C1 segment of cervical spinal cord (tissue), 14 donors: ENCODE results near the gene KLF5.
A peak's percentile ranks its signal among the peaks of the same experiment; 100 is the strongest.

Experiments
- DNase-seq, 14 donors: peaks; one replicate each; lab custom pipeline; 2025; lab: John Stamatoyannopoulos, UW

KLF5 gene

DNA sequence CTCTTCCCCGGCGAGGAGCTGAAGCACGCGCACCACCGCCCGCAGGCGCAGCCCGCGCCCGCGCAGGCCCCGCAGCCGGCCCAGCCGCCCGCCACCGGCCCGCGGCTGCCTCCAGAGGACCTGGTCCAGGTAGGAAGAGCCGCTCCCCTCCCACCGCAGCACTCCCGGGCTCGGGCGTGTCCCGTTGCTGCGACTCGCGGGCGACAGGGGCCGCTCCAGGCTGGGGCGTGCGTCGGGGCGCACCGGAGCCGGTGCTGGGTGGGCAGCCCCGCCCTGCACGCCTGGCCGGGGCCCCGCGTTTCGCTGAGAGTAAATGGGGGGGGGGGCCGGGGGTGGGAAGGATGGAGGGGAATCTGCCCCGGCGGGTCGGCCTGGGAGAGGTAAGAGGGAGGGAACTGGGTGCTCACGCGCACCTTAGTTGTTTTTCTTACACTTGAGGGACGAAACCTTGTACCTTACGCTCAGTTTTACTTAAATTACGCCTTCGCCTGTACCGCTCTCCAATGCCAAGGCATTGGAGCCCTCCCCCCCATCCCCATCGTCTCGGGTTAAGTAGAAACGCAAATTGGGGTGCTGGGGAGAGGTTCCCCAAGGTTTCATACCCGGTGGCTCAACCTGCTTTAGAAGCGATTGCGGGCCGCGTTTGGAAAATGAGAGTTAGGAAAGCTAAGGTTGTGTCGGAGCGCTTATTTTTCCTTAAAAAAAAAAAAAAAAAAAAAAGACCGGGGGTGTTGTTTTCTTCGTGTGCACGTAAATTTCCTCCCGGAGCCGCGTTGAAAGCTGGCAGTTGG lies 850 bp downstream of the KLF5 start:
- peak in 3 of 14 donors; percentile 6 to 43 (median 11) for DNase-seq

DNA sequence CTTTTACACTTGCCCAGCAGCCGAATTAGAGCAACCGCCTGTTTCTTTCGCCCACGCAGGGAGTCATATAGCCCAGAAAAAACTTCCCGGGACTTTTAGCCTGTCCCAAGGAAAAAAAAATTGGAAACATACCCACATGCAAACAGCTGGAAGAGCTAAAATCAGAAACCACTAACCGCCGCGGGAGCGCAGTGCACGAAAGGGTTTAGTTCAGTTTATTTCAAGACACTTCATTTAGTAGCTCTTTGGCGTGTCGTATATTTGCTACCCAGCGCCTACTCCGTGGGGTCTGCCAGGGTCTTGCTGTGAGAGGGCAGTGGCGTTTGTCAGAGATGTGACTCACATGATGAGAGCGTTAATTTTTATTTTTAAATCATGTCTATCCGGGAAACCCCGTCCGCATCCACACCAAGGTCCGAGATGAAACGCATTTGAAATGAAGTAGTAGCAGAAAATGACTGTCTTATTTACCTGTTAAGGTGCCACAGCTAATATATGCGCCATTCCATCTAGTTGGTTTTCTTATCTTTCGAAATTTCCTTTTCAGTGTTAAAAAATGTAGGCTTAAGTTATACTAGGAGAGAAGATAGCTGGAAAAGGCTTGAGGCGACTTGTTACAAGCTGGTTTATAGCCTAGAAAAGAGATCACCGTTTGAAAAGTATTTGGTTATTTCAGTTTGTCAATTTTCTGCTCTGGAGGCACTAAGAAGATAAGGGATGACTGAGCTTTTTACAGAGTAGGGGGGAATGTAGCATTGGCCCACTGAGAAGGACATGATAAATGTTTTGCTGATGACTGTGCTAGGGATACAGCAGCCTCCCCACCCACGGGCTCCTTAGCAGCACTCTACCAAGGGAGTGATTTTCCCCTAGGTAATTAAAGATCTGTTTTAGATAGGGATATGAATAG lies 1.7 kb downstream of the KLF5 start:
- no peak for DNase-seq

DNA sequence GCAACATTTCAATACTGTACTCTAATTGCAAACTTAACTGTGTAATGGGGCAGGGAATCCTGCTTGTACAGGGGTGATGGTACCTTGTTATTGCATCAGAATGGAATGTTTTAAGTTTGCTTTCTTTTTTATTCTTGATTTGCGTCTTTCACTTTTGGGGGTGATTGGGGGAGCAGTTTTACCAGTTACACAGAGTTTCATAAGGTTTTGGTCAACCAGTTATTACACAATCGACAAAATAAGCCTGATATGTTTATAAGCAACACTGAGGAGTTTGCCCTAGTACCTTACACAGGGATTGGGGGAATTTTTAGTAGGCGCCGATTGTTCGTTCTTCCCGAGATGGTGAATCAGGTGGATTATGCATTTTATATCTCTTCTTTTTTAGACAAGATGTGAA lies 2.7 kb downstream of the KLF5 start:
- DNase-seq, result no peak

DNA sequence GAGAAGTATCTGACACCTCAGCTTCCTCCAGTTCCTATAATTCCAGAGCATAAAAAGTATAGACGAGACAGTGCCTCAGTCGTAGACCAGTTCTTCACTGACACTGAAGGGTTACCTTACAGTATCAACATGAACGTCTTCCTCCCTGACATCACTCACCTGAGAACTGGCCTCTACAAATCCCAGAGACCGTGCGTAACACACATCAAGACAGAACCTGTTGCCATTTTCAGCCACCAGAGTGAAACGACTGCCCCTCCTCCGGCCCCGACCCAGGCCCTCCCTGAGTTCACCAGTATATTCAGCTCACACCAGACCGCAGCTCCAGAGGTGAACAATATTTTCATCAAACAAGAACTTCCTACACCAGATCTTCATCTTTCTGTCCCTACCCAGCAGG lies 3.1 kb downstream of the KLF5 start:
- DNase-seq, result no peak

DNA sequence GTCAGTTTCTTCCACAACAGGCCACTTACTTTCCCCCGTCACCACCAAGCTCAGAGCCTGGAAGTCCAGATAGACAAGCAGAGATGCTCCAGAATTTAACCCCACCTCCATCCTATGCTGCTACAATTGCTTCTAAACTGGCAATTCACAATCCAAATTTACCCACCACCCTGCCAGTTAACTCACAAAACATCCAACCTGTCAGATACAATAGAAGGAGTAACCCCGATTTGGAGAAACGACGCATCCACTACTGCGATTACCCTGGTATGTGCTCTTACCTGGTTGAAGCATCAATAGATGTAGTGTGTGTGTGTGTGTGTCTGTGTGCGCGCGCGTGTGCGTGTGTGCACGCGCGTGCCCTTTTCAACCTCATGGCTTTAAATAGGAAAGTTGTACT lies 3.7 kb downstream of the KLF5 start:
- no peak for DNase-seq

DNA sequence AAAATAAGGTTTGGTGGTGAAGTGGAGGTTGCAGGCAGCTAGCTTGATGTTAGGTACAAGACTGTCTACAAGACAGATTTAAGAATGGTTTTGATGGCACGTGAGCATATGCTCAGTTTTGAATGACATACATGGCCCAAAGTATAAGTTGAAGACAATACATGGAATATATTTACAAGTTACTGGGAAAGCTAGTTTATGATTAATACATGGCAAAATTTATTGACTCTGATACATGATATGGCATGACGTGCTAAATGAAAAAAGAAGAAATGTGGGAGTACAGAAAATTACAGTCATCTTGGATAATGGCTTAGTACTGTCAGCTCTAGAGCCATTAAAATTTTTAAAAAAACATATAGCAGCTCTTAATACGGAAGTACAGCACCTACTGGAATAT lies 4.4 kb downstream of the KLF5 start:
- DNase-seq, result no peak

DNA sequence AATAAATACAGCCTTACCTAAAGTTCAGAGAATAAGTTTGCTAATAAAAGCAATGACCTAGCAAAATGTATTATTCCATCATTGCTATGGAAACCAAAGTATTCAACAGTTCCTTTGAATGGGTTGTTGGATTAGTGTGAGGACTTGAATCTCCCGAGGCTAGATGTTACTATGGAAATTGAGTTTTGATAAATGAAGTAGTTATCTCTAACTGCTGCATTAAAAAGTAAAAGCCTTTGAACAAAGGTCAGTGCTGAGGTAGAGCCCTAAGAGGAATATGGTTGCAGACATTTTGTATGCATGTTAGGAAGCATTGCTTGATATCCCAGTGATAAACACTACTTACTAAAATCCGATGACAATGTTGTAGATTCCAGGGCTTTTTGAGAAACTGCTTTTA lies 6.2 kb downstream of the KLF5 start:
- DNase-seq, result no peak

DNA sequence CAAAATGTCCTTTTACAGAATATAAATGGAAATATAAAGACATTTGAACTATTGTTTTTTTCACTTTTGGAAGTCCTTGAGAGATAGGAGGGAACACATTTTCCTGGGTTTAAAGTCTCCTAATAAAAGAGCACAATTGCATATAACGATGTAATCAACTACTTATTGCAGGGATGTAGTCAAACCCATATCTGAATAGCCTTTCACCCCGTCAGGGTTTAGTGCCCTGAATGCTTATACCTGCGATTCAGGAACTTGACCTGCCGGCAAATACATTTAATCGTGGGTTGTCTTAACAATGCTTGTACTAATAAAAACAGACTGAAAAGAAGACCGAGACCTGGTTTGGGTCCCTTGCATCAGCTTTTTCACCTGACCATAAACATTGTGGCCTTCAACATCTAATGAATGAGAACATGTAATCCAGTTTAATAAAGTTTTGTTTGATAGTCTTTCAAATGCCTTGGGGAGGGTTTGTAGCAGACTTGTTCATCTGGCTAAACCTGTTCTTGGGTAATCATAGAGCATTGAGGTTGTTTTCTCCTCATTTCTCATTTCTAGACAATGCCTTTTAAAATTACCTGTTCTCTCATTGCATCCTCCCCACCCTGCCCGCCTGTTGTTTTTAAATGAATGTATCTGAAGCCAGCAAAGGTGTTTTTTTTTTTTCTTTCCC lies 7.0 kb downstream of the KLF5 start:
- no peak for DNase-seq

DNA sequence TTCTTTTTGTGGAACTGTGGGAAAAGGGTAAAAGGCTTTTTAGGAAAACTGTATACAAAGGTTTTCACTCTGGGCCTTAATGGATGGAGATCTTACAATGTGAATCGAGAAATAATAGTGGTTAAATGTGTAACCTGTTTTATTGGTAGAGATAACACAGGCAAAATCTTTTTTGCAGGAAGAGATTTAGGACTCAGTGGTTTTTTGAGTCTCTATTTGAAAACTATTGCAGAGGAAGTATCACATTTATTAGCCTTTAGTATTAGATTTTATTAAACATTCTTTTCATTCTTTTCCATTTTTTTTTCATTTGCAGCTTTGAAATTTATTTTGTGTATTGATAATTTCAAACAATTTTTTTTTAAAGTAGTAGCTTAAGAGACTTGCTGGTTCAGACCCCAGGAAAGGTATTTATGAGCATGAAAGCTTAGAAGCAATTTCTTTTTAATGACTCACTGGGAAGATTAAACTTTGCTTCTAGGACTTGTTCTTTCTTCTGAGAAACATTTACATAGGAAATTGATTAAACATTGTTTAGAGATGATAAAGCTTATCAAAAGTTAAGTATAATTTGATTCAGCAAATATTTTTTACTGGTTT lies 10.5 kb downstream of the KLF5 start:
- DNase-seq, result no peak

DNA sequence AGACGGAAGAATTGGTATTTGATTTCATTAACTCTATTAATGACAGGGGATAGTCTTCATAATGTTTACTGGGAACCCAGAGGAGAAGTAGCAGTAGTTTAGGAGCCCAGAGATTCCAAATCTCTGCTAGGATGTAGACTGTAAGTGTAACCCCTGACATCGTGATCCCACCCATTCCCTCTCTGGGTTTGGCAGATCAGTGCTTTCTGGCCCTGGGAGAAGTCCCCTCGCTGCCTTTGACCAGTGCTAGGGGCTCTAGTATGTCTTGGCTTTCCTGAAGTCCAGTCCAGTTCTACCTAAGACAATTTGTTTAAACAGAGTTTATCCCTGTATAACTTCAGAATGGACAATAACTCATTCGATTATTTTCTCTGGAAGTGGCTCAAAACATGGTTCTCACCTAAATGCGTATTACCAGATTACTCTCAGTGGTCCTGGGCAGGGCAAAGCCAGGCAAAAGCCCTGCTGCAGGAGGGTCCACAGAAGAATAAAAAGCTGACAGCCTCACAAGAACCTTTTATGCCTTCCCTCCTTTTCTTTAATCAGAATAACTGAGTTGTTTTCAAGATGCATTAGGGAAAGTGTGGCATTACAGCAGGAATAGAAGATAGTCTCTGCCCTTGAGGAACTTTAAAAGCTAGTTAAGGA lies 11.8 kb downstream of the KLF5 start:
- no peak for DNase-seq

DNA sequence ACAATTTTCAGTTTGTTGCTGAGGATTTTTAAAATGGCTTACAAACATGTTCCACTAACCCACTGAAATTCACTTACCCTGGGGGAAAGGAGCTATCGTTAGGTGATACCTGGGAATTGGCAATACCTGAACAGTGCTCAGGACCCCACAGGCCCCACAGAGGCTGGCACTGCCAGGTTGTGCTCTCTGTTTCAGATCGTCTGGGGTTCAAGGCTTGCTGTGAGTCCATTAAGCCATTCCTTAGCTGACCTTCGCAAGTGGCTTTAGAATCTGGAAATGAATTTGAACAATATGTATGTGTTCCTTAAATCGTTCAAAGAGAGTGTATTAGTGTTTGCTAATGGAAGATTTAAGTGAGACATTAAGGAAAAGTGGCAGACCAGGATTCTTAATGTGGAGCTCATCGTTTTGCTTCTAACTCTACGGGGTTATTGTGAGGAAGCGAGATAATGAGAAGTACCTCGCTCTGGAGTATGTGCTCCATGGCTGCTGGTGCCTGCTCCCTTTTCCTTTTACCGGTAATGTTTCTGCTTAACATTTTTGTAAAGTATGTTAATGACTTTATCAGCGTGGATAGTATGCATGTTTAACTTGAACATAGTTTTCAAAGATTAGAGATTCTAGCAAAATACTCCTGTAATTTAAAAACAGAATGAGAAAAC lies 13.6 kb downstream of the KLF5 start:
- DNase-seq, result no peak

DNA sequence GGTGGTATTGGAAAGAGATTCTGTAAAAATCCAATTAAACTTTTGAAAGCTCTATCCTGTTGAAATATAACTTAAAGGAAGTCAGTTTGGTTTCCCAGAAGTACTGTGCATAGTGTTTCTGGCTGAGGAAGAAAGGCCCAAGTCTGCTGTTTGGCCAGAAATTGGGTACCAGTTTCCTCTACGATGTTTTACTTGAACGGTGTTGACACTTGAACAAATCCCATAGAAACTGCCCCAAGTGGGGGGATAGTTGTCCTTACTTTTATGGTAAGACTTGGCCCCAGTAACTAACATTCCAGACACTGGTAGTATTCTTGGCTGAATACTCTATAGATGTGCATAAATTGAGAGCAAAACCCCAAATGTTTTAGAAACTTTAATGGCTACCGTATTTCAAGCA lies 14.2 kb downstream of the KLF5 start:
- no peak for DNase-seq

DNA sequence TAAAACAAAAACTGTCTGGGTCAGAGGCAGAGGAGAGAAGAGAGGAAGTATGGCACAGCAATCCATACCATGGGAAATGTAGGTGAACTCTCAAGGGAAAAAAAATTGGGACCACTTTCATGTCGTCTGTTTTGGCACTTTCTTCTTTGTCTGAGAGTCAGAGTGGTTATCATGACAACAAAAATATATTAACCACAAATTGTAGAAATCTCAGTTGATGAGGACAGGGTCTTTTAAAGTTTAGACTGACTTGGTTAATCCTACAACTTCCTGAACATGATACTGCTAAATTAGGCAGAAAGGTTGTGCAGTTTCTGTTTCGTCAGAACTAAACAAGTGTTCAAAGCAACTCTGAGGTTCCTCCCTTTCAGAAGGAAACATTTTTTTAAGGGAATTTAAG lies 15.2 kb downstream of the KLF5 start:
- DNase-seq, result no peak

DNA sequence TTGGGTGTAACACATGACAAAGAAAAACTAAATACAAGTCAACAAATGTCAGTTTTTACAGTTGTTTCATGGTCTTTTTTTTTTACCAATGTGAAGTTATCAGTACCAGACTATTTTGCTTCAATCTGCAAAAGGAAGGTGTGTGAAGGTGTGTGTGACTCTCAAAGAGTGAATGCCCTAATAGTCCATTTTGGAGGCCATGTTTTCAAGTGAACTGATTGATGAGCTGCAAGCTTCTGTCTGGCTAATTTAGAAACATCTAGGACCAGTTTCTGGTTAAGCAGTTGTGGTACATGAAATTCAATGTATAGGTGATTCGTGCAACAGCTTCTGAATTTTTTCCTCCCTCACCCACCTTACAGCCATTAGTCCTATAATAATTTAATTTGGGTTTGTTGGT lies 16.1 kb downstream of the KLF5 start:
- no peak for DNase-seq

DNA sequence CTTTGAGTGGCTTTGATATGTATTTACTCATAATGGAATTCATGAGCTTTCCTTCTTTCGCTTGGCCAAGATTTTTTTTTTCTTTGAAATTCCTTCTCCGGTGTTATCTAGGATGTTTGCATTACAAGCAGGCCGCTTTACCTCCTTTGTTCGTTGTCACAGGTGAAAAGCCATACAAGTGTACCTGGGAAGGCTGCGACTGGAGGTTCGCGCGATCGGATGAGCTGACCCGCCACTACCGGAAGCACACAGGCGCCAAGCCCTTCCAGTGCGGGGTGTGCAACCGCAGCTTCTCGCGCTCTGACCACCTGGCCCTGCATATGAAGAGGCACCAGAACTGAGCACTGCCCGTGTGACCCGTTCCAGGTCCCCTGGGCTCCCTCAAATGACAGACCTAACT lies 16.7 kb downstream of the KLF5 start:
- DNase-seq, result no peak

DNA sequence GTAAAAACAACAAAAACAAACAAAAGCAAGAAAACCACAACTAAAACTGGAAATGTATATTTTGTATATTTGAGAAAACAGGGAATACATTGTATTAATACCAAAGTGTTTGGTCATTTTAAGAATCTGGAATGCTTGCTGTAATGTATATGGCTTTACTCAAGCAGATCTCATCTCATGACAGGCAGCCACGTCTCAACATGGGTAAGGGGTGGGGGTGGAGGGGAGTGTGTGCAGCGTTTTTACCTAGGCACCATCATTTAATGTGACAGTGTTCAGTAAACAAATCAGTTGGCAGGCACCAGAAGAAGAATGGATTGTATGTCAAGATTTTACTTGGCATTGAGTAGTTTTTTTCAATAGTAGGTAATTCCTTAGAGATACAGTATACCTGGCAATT lies 17.1 kb downstream of the KLF5 start:
- DNase-seq, result no peak

DNA sequence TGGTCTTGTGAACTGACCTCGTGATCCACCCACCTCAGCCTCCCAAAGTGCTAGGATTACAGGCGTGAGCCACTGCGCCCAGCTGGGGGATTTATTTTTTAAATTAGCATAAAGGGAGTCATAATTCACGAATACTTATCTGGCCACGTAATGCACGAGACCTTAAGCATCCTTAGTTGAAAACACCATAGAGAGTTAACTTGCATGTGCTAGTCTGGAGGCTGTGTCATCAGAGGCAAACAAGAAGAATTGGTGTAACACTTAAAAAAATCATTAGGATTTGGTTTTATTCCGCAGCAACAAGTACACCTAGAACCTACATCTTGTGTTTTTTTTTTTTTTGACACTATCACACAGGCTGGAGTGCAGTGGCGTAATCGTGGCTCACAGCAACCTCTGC lies 19.1 kb downstream of the KLF5 start:
- no peak for DNase-seq

DNA sequence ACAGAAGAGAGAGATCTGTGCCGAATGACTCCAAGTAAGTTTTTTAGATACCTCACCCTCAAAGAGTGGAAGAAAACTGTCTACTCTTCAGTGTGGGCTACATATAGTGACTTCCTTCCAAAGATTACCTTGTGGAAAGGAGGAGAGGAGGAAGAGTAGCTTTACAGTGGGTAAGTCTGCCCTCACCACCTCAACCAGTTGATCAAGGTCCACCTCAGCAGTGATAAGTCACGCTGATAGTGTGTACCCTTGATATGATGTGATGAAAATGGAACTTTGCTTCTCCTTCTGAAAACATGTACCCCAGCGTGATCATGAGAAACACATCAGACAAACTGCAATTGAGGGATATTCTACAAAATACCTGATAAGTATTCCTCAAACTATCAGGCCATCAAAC lies 20.6 kb downstream of the KLF5 start:
- no peak for DNase-seq

DNA sequence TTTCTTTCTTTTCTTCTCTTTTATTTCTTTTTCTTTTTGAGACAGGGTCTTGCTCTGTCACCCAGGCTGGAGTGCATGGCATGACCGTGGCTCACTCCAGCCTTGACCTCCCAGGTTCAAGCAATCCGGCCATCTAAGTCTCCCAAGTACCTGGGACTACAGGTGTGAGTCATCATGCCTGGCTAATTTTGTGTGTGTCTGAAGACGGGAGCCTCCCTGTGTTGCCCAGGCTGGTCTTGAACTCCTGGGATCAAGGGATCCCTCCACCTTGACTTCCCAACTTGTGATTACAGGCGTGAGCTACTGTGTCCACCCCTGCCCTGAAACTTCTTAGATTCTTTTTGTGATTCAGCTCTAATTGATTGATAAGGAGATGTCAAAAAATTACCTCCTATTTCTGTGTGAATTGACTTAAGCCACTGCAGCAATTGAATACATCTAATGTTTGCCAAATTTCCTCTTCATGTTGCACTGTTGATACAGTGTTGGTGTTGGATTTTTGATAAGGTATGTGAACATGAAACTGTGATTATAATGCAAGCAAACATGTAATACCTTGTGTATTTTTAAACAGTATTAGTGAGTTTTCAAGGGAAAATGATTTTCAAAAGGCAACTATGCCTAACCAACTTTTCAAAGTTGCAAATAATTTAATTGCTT lies 22.6 kb downstream of the KLF5 start:
- DNase-seq, result no peak

DNA sequence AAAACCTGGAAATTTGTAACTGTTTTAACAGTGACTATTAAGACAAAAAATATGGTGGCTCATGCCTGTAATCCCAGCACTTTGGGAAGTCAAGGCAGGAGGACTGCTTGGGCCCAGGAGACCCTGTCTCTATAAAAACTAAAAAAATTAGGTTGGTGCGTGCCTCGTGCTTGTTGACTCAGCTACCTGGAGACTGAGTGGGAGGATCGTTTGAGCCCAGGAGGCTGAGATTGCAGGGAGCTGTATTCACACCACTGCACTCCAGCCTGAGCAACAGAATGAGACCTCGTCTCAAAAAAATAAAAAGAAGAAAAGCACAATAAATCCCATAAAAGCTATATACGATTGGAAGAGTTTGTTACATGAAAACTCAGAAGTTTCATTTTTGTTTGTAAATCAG lies 23.7 kb downstream of the KLF5 start:
- no peak for DNase-seq
